CD14-positive monocyte (primary cell): ENCODE results near the gene PIK3R4. TPM values are rescaled to one million over a fixed set of nuclear protein-coding genes. Genes with fewer than 3 reads are reported as not detected.

ENCODE experiments used
- DNase-seq, 3 donors: peaks; one replicate each; pipeline ENCODE4 v3.0.0-alpha.2; 2011 to 2022
- H2AFZ ChIP-seq: 2 replicates; pipeline ENCODE4 v1.6.0; 2012; ENCODE audit warnings: mild to moderate bottlenecking, low read depth, low read length, inconsistent platforms; ENCODE audit not compliant: insufficient read depth, poor library complexity, severe bottlenecking
- H3K27ac ChIP-seq, 2 donors: 1 replicate in 1 of 2; 2 replicates in 1 of 2; pipeline ENCODE4 v1.5.1; 2012 to 2013; ENCODE audit warnings: low read length in 2 of 2, control low read depth in 1 of 2, inconsistent platforms in 1 of 2, low read depth in 1 of 2, mild to moderate bottlenecking in 1 of 2
- H3K27me3 ChIP-seq, 2 donors: one replicate each; pipeline versions ENCODE4 v1.6.0 to v1.6.1; 2011 to 2013; ENCODE audit warnings: low read length in 2 of 2; ENCODE audit not compliant: control insufficient read depth in 2 of 2, insufficient read depth in 2 of 2
- H3K36me3 ChIP-seq, 2 donors: replicated peaks in 1 of 2; 1 replicate in 1 of 2; 2 replicates in 1 of 2; pipeline versions ENCODE4 v1.5.1 to v1.6.1; 2012 to 2013; ENCODE audit warnings: low read length in 2 of 2, control low read depth in 1 of 2, inconsistent platforms in 1 of 2, mild to moderate bottlenecking in 1 of 2; ENCODE audit not compliant: insufficient read depth in 2 of 2, control insufficient read depth in 1 of 2
- H3K4me1 ChIP-seq, 2 donors: 1 replicate in 1 of 2; 2 replicates in 1 of 2; pipeline versions ENCODE4 v1.5.1 to v1.6.1; 2012 to 2013; ENCODE audit warnings: low read length in 2 of 2, control low read depth in 1 of 2, inconsistent platforms in 1 of 2, mild to moderate bottlenecking in 1 of 2, moderate library complexity in 1 of 2; ENCODE audit not compliant: insufficient read depth in 2 of 2, control insufficient read depth in 1 of 2
- H3K4me2 ChIP-seq: replicated peaks from 2 replicates; pipeline ENCODE3; 2012; ENCODE audit warnings: low read length, moderate library complexity, mild to moderate bottlenecking; ENCODE audit not compliant: poor library complexity, severe bottlenecking; ENCODE audit errors: extremely low read depth
- H3K4me3 ChIP-seq, 3 experiments: fragments of 200-600 bp in 1 of 3; sonication (generic) in 1 of 3; replicated peaks in 1 of 3; 1 replicate in 2 of 3; 2 replicates in 1 of 3; pipeline ENCODE4 v1.5.1; 2011 to 2013; ENCODE audit warnings: low read length in 3 of 3, mild to moderate bottlenecking in 3 of 3, control low read depth in 2 of 3, low read depth in 2 of 3, inconsistent platforms in 1 of 3, moderate library complexity in 1 of 3
- H3K79me2 ChIP-seq: 2 replicates; pipeline ENCODE4 v1.6.0; 2012; ENCODE audit warnings: mild to moderate bottlenecking, control low read depth, inconsistent platforms, low read length, moderate library complexity; ENCODE audit not compliant: insufficient read depth
- H3K9ac ChIP-seq: 2 replicates; pipeline ENCODE4 v1.6.0; 2017; ENCODE audit warnings: low read length, mild to moderate bottlenecking; ENCODE audit not compliant: insufficient read depth, poor library complexity, severe bottlenecking
- H3K9me3 ChIP-seq, 2 donors: replicated peaks in 1 of 2; 1 replicate in 1 of 2; 2 replicates in 1 of 2; pipeline versions ENCODE4 v1.5.1 to v1.6.1; 2012 to 2013; ENCODE audit warnings: low read length in 2 of 2, control low read depth in 1 of 2; ENCODE audit not compliant: control insufficient read depth in 1 of 2, insufficient read depth in 1 of 2
- H4K20me1 ChIP-seq: 2 replicates; pipeline ENCODE4 v1.6.0; 2012; ENCODE audit warnings: mild to moderate bottlenecking, low read length, control low read depth, moderate library complexity; ENCODE audit not compliant: insufficient read depth
- H3K27ac Mint-ChIP-seq, 7 donors: one replicate each; pipeline ENCODE4 v1.8.0; 2020; ENCODE audit warnings: mild to moderate bottlenecking in 7 of 7, mixed read lengths in 7 of 7, moderate library complexity in 6 of 7, inconsistent platforms in 2 of 7
- H3K27me3 Mint-ChIP-seq, 3 donors: one replicate each; pipeline ENCODE4 v1.8.0; 2021 to 2022; ENCODE audit warnings: low read depth in 3 of 3, mild to moderate bottlenecking in 3 of 3, mixed read lengths in 3 of 3, moderate library complexity in 3 of 3, inconsistent platforms in 1 of 3
- H3K36me3 Mint-ChIP-seq, 2 donors: one replicate each; pipeline ENCODE4 v1.8.0; 2020; ENCODE audit warnings: mixed read lengths in 2 of 2, inconsistent platforms in 1 of 2, mild to moderate bottlenecking in 1 of 2
- H3K4me1 Mint-ChIP-seq: one replicate; pipeline ENCODE4 v1.8.0; 2020; ENCODE audit warnings: mild to moderate bottlenecking, mixed read lengths
- H3K4me3 Mint-ChIP-seq, 2 donors: one replicate each; pipeline ENCODE4 v1.8.0; 2020; ENCODE audit warnings: mild to moderate bottlenecking in 2 of 2, mixed read lengths in 2 of 2, moderate library complexity in 1 of 2
- H3K9me3 Mint-ChIP-seq, 7 donors: one replicate each; pipeline ENCODE4 v1.8.0; 2020 to 2022; ENCODE audit warnings: mixed read lengths in 7 of 7, mild to moderate bottlenecking in 6 of 7, moderate library complexity in 6 of 7, inconsistent platforms in 2 of 7
- CTCF ChIP-seq: fragments of 200-600 bp; IDR thresholded peaks from one replicate; pipeline ENCODE4 v1.8.0; 2022; ENCODE audit warnings: antibody characterized with exemption, mild to moderate bottlenecking
- WGBS: methylation state at CpG from one replicate; pipeline ENCODE4 v1.1.5; 2013; ENCODE audit warnings: missing lambda C conversion rate; ENCODE audit not compliant: insufficient coverage; 5-methylcytosine and 5-hydroxymethylcytosine counted together
- intact Hi-C, 2 donors: fragments of 100-400 bp; cut with micrococcal nuclease; formaldehyde crosslinking; loops; one replicate each; pipeline versions ENCODE4 v1.15.0 to v1.15.1; 2023
- polyA plus RNA-seq, 3 donors: library from polyadenylated mRNA; depleted of rRNA in 1 of 3; unstranded in 2 of 3; stranded (reverse) in 1 of 3; fragments of 300-500 nt in 2 of 3; fragments of >200 nt in 1 of 3; fragmentation: Illumina TruSeq in 2 of 3; gene quantifications; 1 replicate in 2 of 3; 2 replicates in 1 of 3; pipeline ENCODE4 v1.2.3, GENCODE V29; 2012 to 2021

The PIK3R4 gene
- polyA plus RNA-seq, 3 donors: 6.5 to 18.7 (median 10.1) TPM

GRCh38 chr3:130779031-130779430, 32.4 kb upstream of the PIK3R4 start:
- Histone ChIP-seq H3K4me1 (no peaks in the 10 kb centered on the region), H3K4me2 (no peak overlapping the region), H3K9ac (no peak overlapping the region), H3K4me3 (no peak overlapping the region), H3K79me2 (no peaks in the 10 kb centered on the region), H2AFZ (no peak overlapping the region), H4K20me1 (no peaks in the 10 kb centered on the region), H3K9me3 (no peaks in the 10 kb centered on the region), H3K27ac (no peak overlapping the region), H3K27me3 (no peaks in the 10 kb centered on the region), H3K36me3 (no peaks in the 10 kb centered on the region)
- 100% methylated on average over 1 of the region's 1 CpG for WGBS
- Mint-ChIP-seq H3K27ac (no peak overlapping the region), H3K36me3 (no peaks in the 10 kb centered on the region), H3K9me3 (no peaks in the 10 kb centered on the region), H3K4me1 (no peaks in the 10 kb centered on the region), H3K27me3 (peaks cover 0 to 3% (median 2%) of the 10 kb centered on the region in 3 donors), H3K4me3 (no peak overlapping the region)
- no peak for DNase-seq
- intact Hi-C loops: no loop called here
- no peak for TF ChIP-seq CTCF

- no peaks in the 10 kb centered on the region for H3K9me3 ChIP-seq
- no peak overlapping the region for H3K4me3 Mint-ChIP-seq
- no peak for DNase-seq
- H3K4me1 ChIP-seq: no peaks in the 10 kb centered on the region
- peaks cover 0 to 1% (median 0%) of the 10 kb centered on the region in 7 donors for H3K9me3 Mint-ChIP-seq
- H3K27ac Mint-ChIP-seq: no peak overlapping the region
- H3K36me3 Mint-ChIP-seq: no peaks in the 10 kb centered on the region
- H3K36me3 ChIP-seq: no peaks in the 10 kb centered on the region
- no peaks in the 10 kb centered on the region for H3K27me3 ChIP-seq
- H3K4me3 ChIP-seq: no peak overlapping the region
- H3K4me1 Mint-ChIP-seq: no peaks in the 10 kb centered on the region
- H3K27me3 Mint-ChIP-seq: peaks cover 0 to 3% (median 2%) of the 10 kb centered on the region in 3 donors
- no peak overlapping the region for H3K4me2 ChIP-seq
- H3K79me2 ChIP-seq: no peaks in the 10 kb centered on the region
- no peaks in the 10 kb centered on the region for H4K20me1 ChIP-seq
- no peak overlapping the region for H3K9ac ChIP-seq
- WGBS: 82% methylated on average over 1 of the region's 3 CpGs
- H3K27ac ChIP-seq: no peak overlapping the region
- intact Hi-C loops: no loop called here
- H2AFZ ChIP-seq: no peak overlapping the region
- no peak for TF ChIP-seq CTCF
These were observed 26.7 kb upstream of the PIK3R4 start for GRCh38 chr3:130773366-130773765.
